Ovary (tissue), 3 donors: ENCODE data around the gene PRR36.

ENCODE experiments used
- CTCF ChIP-seq, 3 donors: fragments of 450-650 bp in 2 of 3; fragments of 200-600 bp in 1 of 3; IDR thresholded peaks; one replicate each; pipeline versions ENCODE4 v1.5.1 to v1.8.0; 2016 to 2022; ENCODE audit warnings: antibody characterized with exemption in 3 of 3, mild to moderate bottlenecking in 1 of 3
- EP300 ChIP-seq: sonication (generic); formaldehyde crosslinking; IDR thresholded peaks from one replicate; pipeline ENCODE4 v1.6.1; 2017; ENCODE audit warnings: antibody characterized with exemption
- POLR2A ChIP-seq: fragments of 450-650 bp; IDR thresholded peaks from one replicate; pipeline ENCODE4 v1.6.1; 2017; ENCODE audit warnings: antibody characterized with exemption, mild to moderate bottlenecking, moderate library complexity
- donor health status: DM: no; HTN: no; CAD: no.

DNA sequence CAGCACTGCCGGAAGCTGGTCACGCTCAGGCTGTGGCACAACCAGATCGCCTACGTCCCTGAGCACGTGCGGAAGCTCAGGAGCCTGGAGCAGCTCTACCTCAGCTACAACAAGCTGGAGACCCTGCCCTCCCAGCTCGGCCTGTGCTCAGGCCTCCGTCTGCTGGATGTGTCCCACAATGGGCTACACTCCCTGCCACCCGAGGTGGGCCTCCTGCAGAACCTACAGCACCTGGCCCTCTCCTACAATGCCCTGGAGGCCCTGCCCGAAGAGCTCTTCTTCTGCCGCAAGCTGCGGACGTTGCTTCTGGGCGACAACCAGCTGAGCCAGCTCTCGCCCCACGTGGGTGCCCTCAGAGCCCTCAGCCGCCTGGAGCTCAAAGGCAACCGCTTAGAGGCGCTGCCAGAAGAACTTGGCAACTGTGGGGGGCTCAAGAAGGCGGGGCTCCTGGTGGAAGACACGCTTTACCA is 26.2 kb upstream of the PRR36 start:
- TF ChIP-seq CTCF (IDR thresholded peaks at IDR 0.05) (no peak), POLR2A (no peak), EP300 (no peak)
